Endothelial cell of umbilical vein (primary cell): Measurements from ENCODE around the gene ERLEC1.

ENCODE experiments used
- CTCF ChIP-seq, 2 donors: IDR thresholded peaks; 1 replicate in 1 of 2; 2 replicates in 1 of 2; pipeline ENCODE4 v1.5.1; 2011; ENCODE audit warnings: low read length in 2 of 2, mild to moderate bottlenecking in 2 of 2, moderate library complexity in 2 of 2, control low read depth in 1 of 2, inconsistent platforms in 1 of 2, low read depth in 1 of 2; ENCODE audit not compliant: insufficient read depth in 1 of 2; ENCODE audit errors: extremely low read depth in 1 of 2
- EZH2 ChIP-seq: IDR thresholded peaks from 2 replicates; pipeline ENCODE4 v1.6.1; 2012; ENCODE audit warnings: borderline replicate concordance, low read depth, mild to moderate bottlenecking, moderate library complexity, low read length, inconsistent platforms; ENCODE audit not compliant: severe bottlenecking
- MAX ChIP-seq: IDR thresholded peaks from 2 replicates; pipeline ENCODE4 v1.6.1; 2011; ENCODE audit not compliant: insufficient read depth, insufficient read length
- MYC ChIP-seq: IDR thresholded peaks from one replicate; pipeline ENCODE4 v1.6.1; 2011; ENCODE audit warnings: mild to moderate bottlenecking, low read depth, low read length
- POLR2A ChIP-seq: IDR thresholded peaks from 2 replicates; pipeline ENCODE4 v1.6.1; 2012; ENCODE audit warnings: low read depth, mild to moderate bottlenecking, control low read depth, low read length
- POLR2AphosphoS5 ChIP-seq: IDR thresholded peaks from 2 replicates; pipeline ENCODE4 v1.6.1; 2012; ENCODE audit warnings: low read depth, mild to moderate bottlenecking, control low read depth, low read length, moderate library complexity; ENCODE audit not compliant: insufficient read depth

GRCh38 chr2:53829273-53829979 lies 42.6 kb downstream of the ERLEC1 start:
- TF ChIP-seq EZH2 (no peak), POLR2A (no peak), CTCF (IDR thresholded peaks at IDR 0.05; ENCODE audit: extremely low read depth in 1 of 2, insufficient read depth in 1 of 2, low read depth in 1 of 2, low read length in 2 of 2) (no peak), MAX (no peak), POLR2AphosphoS5 (no peak), MYC (no peak)
